Skeletal muscle satellite cell (primary cell): Measurements from ENCODE around the gene RNF208.

Experiments used
- H3K27me3 ChIP-seq: 2 replicates; pipeline ENCODE4 v1.7.0; 2013; ENCODE audit warnings: low read length; ENCODE audit not compliant: control insufficient read depth, insufficient read depth
- H3K36me3 ChIP-seq: 2 replicates; pipeline ENCODE4 v1.7.0; 2013; ENCODE audit warnings: mild to moderate bottlenecking, control low read depth, low read length; ENCODE audit not compliant: insufficient read depth
- H3K4me1 ChIP-seq: 2 replicates; pipeline ENCODE4 v1.7.0; 2013; ENCODE audit warnings: low read length; ENCODE audit not compliant: control insufficient read depth, insufficient read depth
- H3K4me2 ChIP-seq: 2 replicates; pipeline ENCODE4 v1.7.0; 2013; ENCODE audit warnings: mild to moderate bottlenecking, low read length
- H3K4me3 ChIP-seq: 2 replicates; pipeline ENCODE4 v1.7.0; 2013; ENCODE audit warnings: low read length
- H3K9ac ChIP-seq: 2 replicates; pipeline ENCODE4 v1.7.0; 2013; ENCODE audit warnings: mild to moderate bottlenecking, low read depth, low read length, moderate library complexity
- H3K9me3 ChIP-seq: replicated peaks from 2 replicates; pipeline ENCODE4 v1.7.0; 2013; ENCODE audit warnings: mild to moderate bottlenecking, control low read depth, low read length

RNF208 gene

GRCh38 chr9:137228506-137228967, 6.5 kb upstream of the RNF208 start:
- Histone ChIP-seq H3K4me1 (peaks cover 37% of the 10 kb centered on the region), H3K4me3 (no peak overlapping the region), H3K27me3 (no peaks in the 10 kb centered on the region), H3K36me3 (no peaks in the 10 kb centered on the region), H3K4me2 (no peak overlapping the region), H3K9me3 (no peaks in the 10 kb centered on the region), H3K9ac (no peak overlapping the region)

- Histone ChIP-seq H3K27me3 (no peaks in the 10 kb centered on the region), H3K9ac (no peak overlapping the region), H3K4me1 (peaks cover 39% of the 10 kb centered on the region), H3K4me2 (no peak overlapping the region), H3K9me3 (no peaks in the 10 kb centered on the region), H3K36me3 (no peaks in the 10 kb centered on the region), H3K4me3 (no peak overlapping the region)
Measured at GRCh38 chr9:137227853-137228505, 5.9 kb upstream of the RNF208 start.

GRCh38 chr9:137227054-137227852, 5.2 kb upstream of the RNF208 start, which contains the start of gene RNF224:
TSS of gene RNF224 (plus strand) at chr9:137227502. CDS start at chr9:137228336, 834 bp downstream.
- H3K36me3 ChIP-seq, result no peaks in the 10 kb centered on the region
- peak within 1 kb of the TSS; percentile 35 for H3K4me2 ChIP-seq
- peak within 1 kb of the TSS; percentile 26 for H3K9ac ChIP-seq
- peaks cover 42% of the 10 kb centered on the region for H3K4me1 ChIP-seq
- H3K27me3 ChIP-seq, result no peaks in the 10 kb centered on the region
- H3K4me3 ChIP-seq, result no peak within 1 kb of the TSS
- H3K9me3 ChIP-seq, result no peaks in the 10 kb centered on the region

- H3K27me3 ChIP-seq, result no peaks in the 10 kb centered on the region
- peak overlapping the region; percentile 35 for H3K4me2 ChIP-seq
- peak overlapping the region; percentile 26 for H3K9ac ChIP-seq
- H3K36me3 ChIP-seq, result no peaks in the 10 kb centered on the region
- no peak overlapping the region for H3K4me3 ChIP-seq
- no peaks in the 10 kb centered on the region for H3K9me3 ChIP-seq
- H3K4me1 ChIP-seq, result peaks cover 42% of the 10 kb centered on the region
Measured at GRCh38 chr9:137226338-137227053, 4.5 kb upstream of the RNF208 start.

GRCh38 chr9:137225699-137226331, 3.8 kb upstream of the RNF208 start:
- Histone ChIP-seq H3K4me1 (peaks cover 42% of the 10 kb centered on the region), H3K9ac (no peak overlapping the region), H3K36me3 (no peaks in the 10 kb centered on the region), H3K4me2 (no peak overlapping the region), H3K27me3 (no peaks in the 10 kb centered on the region), H3K9me3 (no peaks in the 10 kb centered on the region), H3K4me3 (no peak overlapping the region)

- H3K4me2 ChIP-seq, result peak within 1 kb of the TSS; percentile 98
- peak within 1 kb of the TSS; percentile 96 for H3K4me3 ChIP-seq
- H3K36me3 ChIP-seq, result no peaks in the 10 kb centered on the region
- peaks cover 42% of the 10 kb centered on the region for H3K4me1 ChIP-seq
- no peaks in the 10 kb centered on the region for H3K27me3 ChIP-seq
- H3K9ac ChIP-seq, result peak within 1 kb of the TSS; percentile 99
- H3K9me3 ChIP-seq, result no peaks in the 10 kb centered on the region
Measured at GRCh38 chr9:137224830-137225694, 3.0 kb upstream of the RNF208 start, which contains the start of gene CYSRT1. TSS of gene CYSRT1 (plus strand) at chr9:137225174. CDS start at chr9:137225622, 448 bp downstream.

GRCh38 chr9:137223078-137223970, 1.3 kb upstream of the RNF208 start:
- no peaks in the 10 kb centered on the region for H3K36me3 ChIP-seq
- no peaks in the 10 kb centered on the region for H3K9me3 ChIP-seq
- peak overlapping the region; percentile 96 for H3K4me3 ChIP-seq
- peaks cover 50% of the 10 kb centered on the region for H3K4me1 ChIP-seq
- H3K4me2 ChIP-seq, result peak overlapping the region; percentile 98
- peak overlapping the region; percentile 99 for H3K9ac ChIP-seq
- no peaks in the 10 kb centered on the region for H3K27me3 ChIP-seq

- H3K4me2 ChIP-seq, result peak overlapping the region; percentile 89
- H3K27me3 ChIP-seq, result no peaks in the 10 kb centered on the region
- no peaks in the 10 kb centered on the region for H3K9me3 ChIP-seq
- no peaks in the 10 kb centered on the region for H3K36me3 ChIP-seq
- H3K9ac ChIP-seq, result no peak overlapping the region
- H3K4me1 ChIP-seq, result peaks cover 56% of the 10 kb centered on the region
- peak overlapping the region; percentile 59 for H3K4me3 ChIP-seq
Measured at GRCh38 chr9:137221506-137222111, 431 bp downstream of the RNF208 start.

- Histone ChIP-seq H3K9ac (no peak overlapping the region), H3K4me2 (no peak overlapping the region), H3K27me3 (no peaks in the 10 kb centered on the region), H3K36me3 (no peaks in the 10 kb centered on the region), H3K4me3 (no peak overlapping the region), H3K4me1 (peaks cover 55% of the 10 kb centered on the region), H3K9me3 (no peaks in the 10 kb centered on the region)
Measured at GRCh38 chr9:137221095-137221505, 940 bp downstream of the RNF208 start.
